Activated naive CD4-positive, alpha-beta T cell treated with anti-CD3 and anti-CD28 coated beads for 36 hours (primary cell): ENCODE results near the gene RSRC1. TPM values are rescaled to one million over a fixed set of nuclear protein-coding genes. Genes with fewer than 3 reads are reported as not detected.
"Not testable (repeated sequence)": the region's sequence is repeated elsewhere in the genome, so short reads cannot be mapped to it uniquely, and the experiment has no call there.

Source experiments
- CTCF ChIA-PET: fragments of 350-600 bp; sonication (Branson Sonifier 250); formaldehyde crosslinking; loops from one replicate; lab custom pipeline; 2021; ENCODE audit warnings: antibody characterized with exemption; lab: Charles Lee
- DNase-seq: peaks from one replicate; pipeline ENCODE4 v3.0.0-alpha.2; 2020
- H3K27ac Mint-ChIP-seq: one replicate; pipeline ENCODE4 v1.8.0; 2021; ENCODE audit warnings: mild to moderate bottlenecking, mixed read lengths
- H3K27me3 Mint-ChIP-seq: one replicate; pipeline ENCODE4 v1.8.0; 2021; ENCODE audit warnings: low read depth, mixed read lengths
- H3K36me3 Mint-ChIP-seq: one replicate; pipeline ENCODE4 v1.8.0; 2021; ENCODE audit warnings: low read depth, mixed read lengths
- H3K4me1 Mint-ChIP-seq: one replicate; pipeline ENCODE4 v1.8.0; 2021; ENCODE audit warnings: low read depth, mixed read lengths
- H3K4me3 Mint-ChIP-seq: one replicate; pipeline ENCODE4 v1.8.0; 2021; ENCODE audit warnings: mild to moderate bottlenecking, moderate library complexity, mixed read lengths
- H3K9me3 Mint-ChIP-seq: one replicate; pipeline ENCODE4 v1.8.0; 2021; ENCODE audit warnings: mixed read lengths
- intact Hi-C: fragments of 100-400 bp; cut with micrococcal nuclease; formaldehyde crosslinking; loops from one replicate; pipeline ENCODE4 v1.15.1; 2023
- total RNA-seq, 2 experiments: library from RNA; stranded (reverse); gene quantifications; one replicate each; pipeline ENCODE4 v1.2.3, GENCODE V29; 2021

The RSRC1 gene, protein sequence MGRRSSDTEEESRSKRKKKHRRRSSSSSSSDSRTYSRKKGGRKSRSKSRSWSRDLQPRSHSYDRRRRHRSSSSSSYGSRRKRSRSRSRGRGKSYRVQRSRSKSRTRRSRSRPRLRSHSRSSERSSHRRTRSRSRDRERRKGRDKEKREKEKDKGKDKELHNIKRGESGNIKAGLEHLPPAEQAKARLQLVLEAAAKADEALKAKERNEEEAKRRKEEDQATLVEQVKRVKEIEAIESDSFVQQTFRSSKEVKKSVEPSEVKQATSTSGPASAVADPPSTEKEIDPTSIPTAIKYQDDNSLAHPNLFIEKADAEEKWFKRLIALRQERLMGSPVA
- 10 to 100 TPM; 48.4 to 50.1 TPM for total RNA-seq

DNA sequence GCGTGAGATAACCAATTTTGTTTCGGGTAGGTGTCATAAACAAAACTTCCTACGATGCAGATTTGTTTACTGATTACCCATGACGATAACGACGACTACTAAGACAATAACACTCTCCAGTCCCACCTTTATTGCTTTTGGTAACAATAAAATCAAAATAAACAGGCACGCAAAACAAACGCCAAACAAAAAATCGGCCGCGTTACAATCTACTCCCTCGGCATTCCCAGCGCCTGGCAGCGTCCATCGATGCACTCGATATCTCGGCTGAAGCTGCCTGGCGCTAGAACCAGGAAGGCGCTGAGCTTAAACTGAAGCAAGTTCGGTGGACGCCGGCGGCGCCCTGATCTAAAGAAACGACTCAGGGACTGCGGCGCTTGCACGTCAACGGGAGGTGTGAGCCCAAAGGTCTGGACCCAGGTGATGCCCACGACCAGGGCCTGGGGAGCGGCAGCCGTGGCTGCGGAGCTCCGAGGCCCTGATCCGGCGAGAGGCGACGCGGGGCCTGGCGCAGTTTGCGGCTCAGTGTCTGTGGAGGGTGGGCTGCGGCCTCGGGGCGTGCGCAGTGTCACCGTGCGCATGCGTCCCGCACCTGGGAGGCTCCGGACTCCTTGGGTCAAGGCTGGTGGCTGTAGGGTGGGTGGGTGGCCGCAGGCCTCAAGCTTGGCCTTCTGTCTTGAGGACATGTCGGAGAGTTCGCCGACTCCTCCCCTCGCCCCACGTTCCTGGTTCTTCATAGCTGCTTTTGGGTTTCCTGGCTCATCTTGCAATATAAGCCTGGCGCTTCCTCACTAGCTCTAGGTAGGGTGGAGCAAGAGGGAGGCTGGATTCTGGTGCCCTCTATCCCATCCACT is at the start of gene RSRC1:
Gene RSRC1 (plus strand): TSS at position 286 of the 854 bp plus-strand sequence. CDS start 12,016 bp downstream, outside the sequence.
- H3K27ac Mint-ChIP-seq: peak within 1 kb of the TSS; percentile 77
- H3K27me3 Mint-ChIP-seq: peaks cover 34% of the 10 kb centered on the region
- peak; percentile 86 for DNase-seq
- CTCF ChIA-PET: interaction anchor here (0.7 to 1.4 kb wide), 2 partner anchors 17 to 679 kb away, joined by 3 to 4 read pairs; no protein-coding TSS in a partner anchor
- H3K9me3 Mint-ChIP-seq: peaks cover 12% of the 10 kb centered on the region
- intact Hi-C loops: loop anchor here (1.0 to 5.0 kb wide), 9 partner anchors 12 to 935 kb away; partner anchors contain the start of genes GFM1, MFSD1 and PTX3
- peak within 1 kb of the TSS; percentile 97 for H3K4me3 Mint-ChIP-seq
- peaks cover 58% of the 10 kb centered on the region for H3K4me1 Mint-ChIP-seq
- peaks cover 15% of the 10 kb centered on the region for H3K36me3 Mint-ChIP-seq

DNA sequence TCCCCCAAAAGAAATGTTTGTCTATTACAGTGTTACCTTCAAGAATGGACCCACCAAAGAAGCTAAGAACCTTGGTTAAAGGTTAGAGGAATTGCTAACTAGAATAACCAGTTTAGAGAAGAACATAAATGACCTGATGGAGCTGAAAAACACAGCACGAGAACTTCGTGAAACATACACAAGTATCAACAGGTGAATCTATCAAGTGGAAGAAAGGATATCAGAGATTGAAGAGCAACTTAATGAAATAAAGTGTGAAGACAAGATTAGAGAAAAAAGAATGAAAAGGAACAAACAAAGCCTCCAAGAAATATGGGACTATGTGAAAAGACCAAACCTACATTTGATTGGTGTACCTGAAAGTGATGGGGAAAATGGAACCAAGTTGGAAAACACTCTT is 44.3 kb upstream of the RSRC1 start:
- H3K4me1 Mint-ChIP-seq, H3K9me3 Mint-ChIP-seq, CTCF ChIA-PET: not testable (repeated sequence)

DNA sequence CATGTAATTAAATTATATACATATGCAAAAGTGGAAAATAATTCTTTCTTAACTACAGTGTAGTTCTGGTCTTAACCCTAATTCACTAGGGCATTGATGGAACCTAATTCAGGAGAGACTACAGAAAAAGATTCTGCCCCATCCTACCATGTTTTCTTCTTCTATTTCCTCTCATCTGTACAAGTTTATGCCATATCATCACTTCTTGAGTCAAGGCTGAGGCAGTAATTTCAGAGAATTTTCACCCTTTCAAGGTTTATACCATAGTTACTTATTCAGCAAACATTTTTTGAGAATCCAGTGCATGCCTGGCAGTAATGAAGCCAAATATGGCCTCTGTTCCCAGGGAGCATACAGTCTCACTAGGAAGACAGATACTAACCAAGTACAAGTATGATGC is 37.1 kb upstream of the RSRC1 start:
- Mint-ChIP-seq H3K4me3 (no peak overlapping the region), H3K4me1 (no peaks in the 10 kb centered on the region), H3K36me3 (no peaks in the 10 kb centered on the region), H3K27me3 (peaks cover 20% of the 10 kb centered on the region), H3K9me3 (no peaks in the 10 kb centered on the region), H3K27ac (no peak overlapping the region)
- no peak for DNase-seq
- CTCF ChIA-PET: no interaction called here
- intact Hi-C loops: no loop called here

More for the DNA sequence above, 44.3 kb upstream of the RSRC1 start:
- peaks cover 26% of the 10 kb centered on the region for H3K27me3 Mint-ChIP-seq
- DNase-seq, intact Hi-C loops, H3K4me3 Mint-ChIP-seq, H3K27ac Mint-ChIP-seq, H3K36me3 Mint-ChIP-seq: not testable (repeated sequence)

DNA sequence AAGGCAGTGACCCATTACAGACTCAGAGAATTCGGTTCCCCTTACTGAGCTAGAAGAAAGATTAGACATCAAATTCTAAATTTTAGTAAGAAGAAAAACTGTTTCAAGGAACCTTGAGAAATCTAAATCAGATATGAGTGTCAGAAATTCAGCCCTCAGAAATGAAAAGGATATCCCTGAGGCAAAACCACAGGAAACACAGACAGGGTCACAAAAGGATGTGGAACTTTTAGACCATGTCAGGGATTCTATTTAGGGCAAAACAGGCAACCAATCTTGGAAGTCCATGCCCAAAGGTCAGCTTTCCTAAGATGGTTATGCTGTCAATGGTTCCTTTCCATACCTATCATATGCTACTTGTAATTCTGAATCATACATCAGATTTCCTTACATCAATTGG is 35.3 kb upstream of the RSRC1 start:
- no peaks in the 10 kb centered on the region for H3K4me1 Mint-ChIP-seq
- no peak overlapping the region for H3K27ac Mint-ChIP-seq
- no peaks in the 10 kb centered on the region for H3K9me3 Mint-ChIP-seq
- intact Hi-C loops: no loop called here
- H3K4me3 Mint-ChIP-seq: no peak overlapping the region
- peaks cover 20% of the 10 kb centered on the region for H3K27me3 Mint-ChIP-seq
- CTCF ChIA-PET: no interaction called here
- H3K36me3 Mint-ChIP-seq: no peaks in the 10 kb centered on the region
- DNase-seq: no peak

DNA sequence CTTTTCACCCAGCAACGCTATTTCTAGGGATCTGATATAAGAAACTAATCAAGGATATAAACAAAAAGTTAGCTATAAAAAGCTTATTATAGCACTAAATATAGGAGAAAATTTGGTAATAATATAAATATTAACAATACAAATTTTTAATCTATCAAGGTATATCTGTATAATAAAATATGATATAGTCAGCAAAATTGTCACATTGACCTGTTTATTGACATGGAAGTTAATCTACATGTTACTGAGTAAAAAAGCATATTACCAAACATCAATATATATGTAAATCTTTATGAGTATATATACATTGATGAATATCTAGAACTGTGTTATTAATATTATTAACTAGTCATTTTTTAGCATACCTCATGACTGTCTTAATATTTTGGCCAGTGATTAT is 30.3 kb upstream of the RSRC1 start:
- intact Hi-C loops: no loop called here
- DNase-seq: no peak
- H3K27ac Mint-ChIP-seq: no peak overlapping the region
- peaks cover 18% of the 10 kb centered on the region for H3K27me3 Mint-ChIP-seq
- no peaks in the 10 kb centered on the region for H3K9me3 Mint-ChIP-seq
- H3K36me3 Mint-ChIP-seq: no peaks in the 10 kb centered on the region
- no peak overlapping the region for H3K4me3 Mint-ChIP-seq
- CTCF ChIA-PET: no interaction called here
- no peaks in the 10 kb centered on the region for H3K4me1 Mint-ChIP-seq

DNA sequence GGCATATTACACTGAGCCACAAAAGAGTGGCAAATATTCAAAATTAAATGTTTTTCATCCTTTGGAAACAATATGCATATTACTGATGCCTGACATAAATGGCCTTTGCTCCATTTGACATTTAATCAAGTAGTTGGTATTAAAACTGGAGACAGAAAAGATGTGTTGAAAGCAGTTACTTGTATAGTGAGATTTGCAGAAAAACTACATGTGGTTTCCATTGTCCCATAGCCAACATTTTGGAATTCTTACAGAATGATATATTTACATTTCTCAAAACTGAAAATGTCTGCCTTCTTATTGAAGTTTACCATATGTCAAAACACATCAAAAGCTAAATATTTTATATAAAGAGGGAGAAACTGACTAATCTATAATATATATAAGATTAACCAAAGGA is 25.2 kb upstream of the RSRC1 start:
- Mint-ChIP-seq H3K27ac (no peak overlapping the region), H3K27me3 (peaks cover 27% of the 10 kb centered on the region), H3K4me1 (no peaks in the 10 kb centered on the region), H3K36me3 (no peaks in the 10 kb centered on the region), H3K9me3 (no peaks in the 10 kb centered on the region), H3K4me3 (no peak overlapping the region)
- DNase-seq: no peak
- intact Hi-C loops: no loop called here
- CTCF ChIA-PET: no interaction called here

DNA sequence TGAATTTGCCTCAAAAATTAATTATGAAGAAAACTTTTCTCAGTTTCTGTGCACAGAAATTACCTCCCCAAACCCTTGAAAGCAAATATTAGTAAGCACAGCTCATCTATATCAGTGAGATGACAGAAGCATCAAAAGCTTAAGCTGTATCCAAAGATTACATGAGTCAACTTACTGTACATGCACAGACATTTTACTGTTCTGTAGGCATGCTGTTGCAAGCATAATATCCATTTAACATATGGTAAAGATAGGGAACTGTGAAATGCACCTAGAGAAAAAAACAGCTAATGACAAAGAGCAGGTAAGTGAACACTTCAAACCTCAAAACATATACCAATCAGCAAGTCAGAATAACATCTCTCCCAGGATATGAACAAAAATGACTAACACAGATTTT is 24.5 kb upstream of the RSRC1 start:
- CTCF ChIA-PET: no interaction called here
- no peaks in the 10 kb centered on the region for H3K4me1 Mint-ChIP-seq

DNA sequence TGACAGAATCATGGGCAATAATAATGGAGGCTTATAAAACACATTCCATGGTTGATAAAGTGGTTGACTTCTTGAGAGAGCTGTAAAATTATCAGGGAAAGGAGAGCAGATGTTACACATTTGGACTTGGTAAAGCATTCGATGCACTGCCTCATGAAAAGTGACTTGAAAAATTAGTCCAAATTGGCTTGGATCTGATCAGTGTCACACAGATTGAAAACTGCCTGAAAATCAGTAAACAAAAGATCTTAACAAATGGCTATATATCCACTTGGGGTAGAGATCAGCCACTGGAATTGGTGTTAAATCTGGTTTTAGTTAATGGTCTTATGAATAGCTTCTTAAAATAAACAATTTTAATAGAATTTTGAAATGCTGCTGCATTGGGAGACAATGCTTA is 24.0 kb upstream of the RSRC1 start:
- no peaks in the 10 kb centered on the region for H3K4me1 Mint-ChIP-seq
- H3K27me3 Mint-ChIP-seq: peaks cover 34% of the 10 kb centered on the region
- CTCF ChIA-PET: no interaction called here
- no peaks in the 10 kb centered on the region for H3K9me3 Mint-ChIP-seq
- no peak overlapping the region for H3K4me3 Mint-ChIP-seq
- DNase-seq: no peak
- intact Hi-C loops: no loop called here
- no peaks in the 10 kb centered on the region for H3K36me3 Mint-ChIP-seq
- H3K27ac Mint-ChIP-seq: no peak overlapping the region

More for the DNA sequence above, 24.5 kb upstream of the RSRC1 start:
- no peaks in the 10 kb centered on the region for H3K9me3 Mint-ChIP-seq
- no peak overlapping the region for H3K27ac Mint-ChIP-seq
- H3K36me3 Mint-ChIP-seq: no peaks in the 10 kb centered on the region
- intact Hi-C loops: no loop called here
- no peak overlapping the region for H3K4me3 Mint-ChIP-seq
- peaks cover 32% of the 10 kb centered on the region for H3K27me3 Mint-ChIP-seq
- no peak for DNase-seq

DNA sequence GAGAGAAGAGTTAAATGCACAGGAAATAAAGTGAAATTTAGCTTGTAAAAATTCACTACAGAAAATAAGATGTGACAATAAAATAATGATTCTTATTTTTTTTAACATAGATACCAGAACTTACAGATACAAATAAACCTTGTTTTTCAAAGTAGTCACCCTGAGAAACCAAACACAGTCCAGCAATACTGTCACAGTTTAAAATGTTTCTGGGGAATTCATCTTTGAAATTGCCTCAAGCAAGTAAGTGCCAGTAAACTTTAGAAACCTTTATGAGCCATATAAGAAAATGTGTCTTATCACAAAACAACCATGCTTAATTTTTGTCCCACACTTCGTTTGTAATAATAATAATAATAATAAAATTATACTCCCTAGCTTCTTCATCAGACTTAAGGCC is 23.5 kb upstream of the RSRC1 start:
- H3K27me3 Mint-ChIP-seq: peaks cover 35% of the 10 kb centered on the region
- no peaks in the 10 kb centered on the region for H3K36me3 Mint-ChIP-seq
- CTCF ChIA-PET: no interaction called here
- DNase-seq: no peak
- H3K4me3 Mint-ChIP-seq: no peak overlapping the region
- no peak overlapping the region for H3K27ac Mint-ChIP-seq
- no peaks in the 10 kb centered on the region for H3K9me3 Mint-ChIP-seq
- H3K4me1 Mint-ChIP-seq: no peaks in the 10 kb centered on the region
- intact Hi-C loops: no loop called here

DNA sequence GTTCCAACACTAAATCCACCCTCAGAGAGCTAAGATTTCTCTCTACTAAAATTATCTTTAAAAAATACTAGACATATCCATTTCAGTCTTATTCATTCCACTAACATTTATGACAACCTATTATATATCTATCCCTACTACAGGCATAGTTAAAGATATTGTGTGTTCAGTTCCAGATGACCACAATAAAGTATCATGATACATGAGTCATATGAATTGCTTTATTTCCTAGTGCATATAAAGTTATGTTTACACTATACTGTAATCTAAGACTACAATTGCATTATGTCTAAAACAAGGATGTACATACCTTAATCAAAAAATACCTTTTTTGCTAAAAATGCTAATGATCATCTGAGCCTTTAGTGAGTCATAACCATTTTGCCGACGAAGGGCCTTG is 23.1 kb upstream of the RSRC1 start:
- Mint-ChIP-seq H3K27ac (no peak overlapping the region), H3K4me3 (no peak overlapping the region), H3K4me1 (no peaks in the 10 kb centered on the region), H3K36me3 (no peaks in the 10 kb centered on the region), H3K27me3 (peaks cover 39% of the 10 kb centered on the region), H3K9me3 (no peaks in the 10 kb centered on the region)
- CTCF ChIA-PET: no interaction called here
- no peak for DNase-seq
- intact Hi-C loops: no loop called here

DNA sequence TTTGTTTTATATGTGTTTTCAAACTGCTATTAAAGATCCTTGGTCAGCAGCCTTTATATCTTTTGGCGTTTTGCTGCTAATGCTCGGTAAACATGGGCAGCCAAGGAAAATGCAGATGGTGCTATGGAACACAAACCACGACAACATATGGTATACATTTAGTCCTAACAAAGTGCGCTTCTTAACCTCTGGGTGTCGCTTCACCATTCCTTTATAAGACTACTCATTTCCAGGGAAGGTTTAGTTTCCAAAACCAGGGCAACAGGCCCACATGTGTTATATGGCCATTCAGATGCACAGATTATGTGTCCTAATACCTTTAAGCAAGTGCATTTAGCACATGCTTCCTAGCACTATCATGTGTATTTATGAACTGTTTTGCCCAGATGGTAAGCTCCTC is 18.4 kb upstream of the RSRC1 start:
- H3K27ac Mint-ChIP-seq: no peak overlapping the region
- intact Hi-C loops: loop anchor here (1.0 to 2.0 kb wide), 2 partner anchors 222 to 343 kb away; no protein-coding TSS in a partner anchor
- CTCF ChIA-PET: no interaction called here

DNA sequence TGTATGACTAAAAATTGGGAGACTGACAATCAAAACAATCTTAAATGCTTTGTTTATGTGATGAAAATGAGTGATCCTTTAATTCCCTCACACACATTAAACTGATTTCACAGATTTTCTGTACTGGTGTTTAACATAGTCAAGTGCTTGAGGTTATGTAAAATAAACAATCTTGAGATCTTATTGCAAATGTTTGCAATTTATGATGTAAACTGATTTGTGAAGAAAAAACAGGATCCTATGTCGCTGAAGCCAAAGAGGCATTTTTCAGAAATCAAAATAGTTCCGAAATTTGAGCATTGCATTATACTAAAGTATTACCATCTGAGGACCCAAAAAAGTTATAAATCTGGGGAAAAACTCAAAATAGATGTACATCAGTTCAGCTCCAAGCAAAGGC is 16.4 kb upstream of the RSRC1 start:
- H3K4me3 Mint-ChIP-seq: no peak overlapping the region
- H3K27me3 Mint-ChIP-seq: peaks cover 75% of the 10 kb centered on the region
- intact Hi-C loops: no loop called here
- no peak for DNase-seq
- H3K27ac Mint-ChIP-seq: no peak overlapping the region
- H3K4me1 Mint-ChIP-seq: peaks cover 11% of the 10 kb centered on the region
- CTCF ChIA-PET: no interaction called here
- H3K9me3 Mint-ChIP-seq: no peaks in the 10 kb centered on the region
- peaks cover 3% of the 10 kb centered on the region for H3K36me3 Mint-ChIP-seq

More for the DNA sequence above, 18.4 kb upstream of the RSRC1 start:
- no peaks in the 10 kb centered on the region for H3K9me3 Mint-ChIP-seq
- H3K27me3 Mint-ChIP-seq: peaks cover 66% of the 10 kb centered on the region
- no peak for DNase-seq
- H3K4me3 Mint-ChIP-seq: no peak overlapping the region
- H3K4me1 Mint-ChIP-seq: no peaks in the 10 kb centered on the region
- H3K36me3 Mint-ChIP-seq: no peaks in the 10 kb centered on the region
